Large intestine (tissue), 3 donors: ENCODE data around the gene GPRASP1. TPM values are rescaled to one million over a fixed set of nuclear protein-coding genes. Genes with fewer than 3 reads are reported as not detected.

ENCODE experiments used
- DNase-seq, 2 donors: peaks; one replicate each; pipeline versions ENCODE4 v3.0.0 to v3.0.0-alpha.2; 2013
- H3K27ac ChIP-seq: one replicate; pipeline ENCODE4 v1.5.1; 2013; ENCODE audit warnings: low read length
- H3K27me3 ChIP-seq: 2 replicates; pipeline ENCODE4 v1.6.1; 2013; ENCODE audit warnings: low read length; ENCODE audit not compliant: control insufficient read depth, insufficient read depth
- H3K36me3 ChIP-seq: 2 replicates; pipeline ENCODE4 v1.6.1; 2013; ENCODE audit warnings: low read length; ENCODE audit not compliant: control insufficient read depth, insufficient read depth
- H3K4me1 ChIP-seq: one replicate; pipeline ENCODE4 v1.6.1; 2013; ENCODE audit warnings: low read length; ENCODE audit not compliant: control insufficient read depth, insufficient read depth
- H3K4me3 ChIP-seq: one replicate; pipeline ENCODE4 v1.5.1; 2013; ENCODE audit warnings: low read length
- H3K9me3 ChIP-seq: one replicate; pipeline ENCODE4 v1.6.1; 2013; ENCODE audit warnings: mild to moderate bottlenecking, low read depth, low read length, moderate library complexity; ENCODE audit not compliant: control insufficient read depth
- WGBS: methylation state at CpG from one replicate; pipeline ENCODE4 v1.1.5; 2013; ENCODE audit warnings: low lambda C conversion rate; ENCODE audit not compliant: insufficient coverage; 5-methylcytosine and 5-hydroxymethylcytosine counted together
- polyA plus RNA-seq: library from polyadenylated mRNA; unstranded; fragments of 120-200 nt; gene quantifications from one replicate; pipeline ENCODE4 v1.2.1, GENCODE V29; 2013

The GPRASP1 gene
- polyA plus RNA-seq, 1 donor: 13.8 TPM

DNA sequence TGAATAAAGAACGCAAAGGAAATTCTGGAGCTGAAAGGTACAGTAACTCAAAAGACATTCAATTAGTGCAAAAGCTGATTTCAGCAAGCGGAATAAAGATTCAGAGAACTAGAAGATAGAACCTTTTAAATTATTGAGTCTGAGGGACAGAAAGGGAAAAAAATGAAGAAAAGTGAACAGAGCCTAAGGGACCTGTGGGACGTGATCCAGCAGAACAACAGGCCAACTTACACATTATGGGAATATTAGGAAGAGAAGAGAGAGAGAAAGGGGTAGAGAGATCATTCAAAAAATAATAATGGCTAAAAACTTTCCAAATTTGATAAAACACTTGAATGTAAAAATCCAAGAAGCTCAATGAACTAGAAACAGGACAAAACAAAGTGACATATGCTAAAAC is 43.5 kb downstream of the GPRASP1 start:
- no peak for DNase-seq
- Histone ChIP-seq H3K27me3 (no peaks in the 10 kb centered on the region), H3K27ac (no peak overlapping the region), H3K4me3 (no peak overlapping the region), H3K4me1 (no peaks in the 10 kb centered on the region), H3K9me3 (peaks cover 3% of the 10 kb centered on the region), H3K36me3 (no peaks in the 10 kb centered on the region)
- WGBS: 92% methylated on average over 2 of the region's 3 CpGs

DNA sequence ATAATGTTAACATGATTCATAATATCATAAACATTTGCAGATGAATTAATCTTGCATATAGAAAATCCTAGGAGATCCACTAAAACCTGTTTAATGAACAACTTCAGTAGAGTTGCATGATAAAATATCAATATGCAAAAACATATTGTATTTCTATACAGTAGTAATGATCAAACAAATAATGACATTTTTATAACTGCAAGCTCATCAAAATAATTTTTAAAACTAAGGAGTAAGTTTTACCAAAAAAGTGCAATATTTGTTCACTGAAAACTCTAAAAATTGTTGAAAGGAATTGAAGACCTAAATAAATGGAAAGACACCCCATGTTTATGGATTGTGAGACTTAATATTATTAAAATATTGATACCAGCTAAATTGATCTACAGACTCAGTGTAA is 45.0 kb downstream of the GPRASP1 start:
- Histone ChIP-seq H3K4me1 (no peaks in the 10 kb centered on the region), H3K9me3 (peaks cover 3% of the 10 kb centered on the region), H3K4me3 (no peak overlapping the region), H3K36me3 (no peaks in the 10 kb centered on the region), H3K27me3 (no peaks in the 10 kb centered on the region), H3K27ac (no peak overlapping the region)
- DNase-seq: no peak

DNA sequence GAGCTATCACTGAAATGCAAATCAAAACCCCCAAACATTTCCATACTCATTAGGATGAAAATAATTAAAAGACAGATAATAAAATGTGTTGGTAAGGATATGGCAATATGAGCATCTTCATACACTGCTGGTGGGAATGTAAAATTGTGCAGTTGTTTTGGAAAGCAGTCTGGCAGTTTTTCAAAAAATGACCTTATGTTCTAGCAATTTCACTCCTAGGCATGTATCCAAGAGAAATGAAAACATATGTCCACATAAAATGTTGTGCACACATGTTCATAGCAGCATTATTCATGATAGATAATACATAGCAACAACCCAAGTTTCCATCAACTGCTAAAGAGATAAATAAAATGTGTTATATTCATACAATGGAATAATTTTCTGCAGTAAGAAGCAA is 46.2 kb downstream of the GPRASP1 start:
- H3K27ac ChIP-seq: no peak overlapping the region
- H3K4me1 ChIP-seq: no peaks in the 10 kb centered on the region
- no peaks in the 10 kb centered on the region for H3K27me3 ChIP-seq
- no peaks in the 10 kb centered on the region for H3K9me3 ChIP-seq
- peak in 1 of 2 donors; percentile 11 for DNase-seq
- H3K4me3 ChIP-seq: no peak overlapping the region
- no peaks in the 10 kb centered on the region for H3K36me3 ChIP-seq

Other genes with a start within 250 kb of the GPRASP1 start
- gene NXF2B, start 211.5 kb upstream of the GPRASP1 start, polyA plus RNA-seq: 0.36 TPM
- gene TCP11X2, start 179.7 kb upstream of the GPRASP1 start, polyA plus RNA-seq: 0.25 TPM
- gene TMSB15A, start 134.7 kb upstream of the GPRASP1 start, polyA plus RNA-seq: 18.6 TPM
- gene ARMCX5, start 52.0 kb upstream of the GPRASP1 start, polyA plus RNA-seq: 18.5 TPM
- gene GPRASP2, start 61.0 kb downstream of the GPRASP1 start, polyA plus RNA-seq: 19.3 TPM
- 10.7 TPM for gene GPRASP3, start 69.3 kb downstream of the GPRASP1 start, polyA plus RNA-seq